OCI-LY3 (cell line): ENCODE measurements around the gene RBM23.

Source experiments
- H2AFZ ChIP-seq: fragments of 200-600, 300-600 bp; shearing (Covaris generic); 2 replicates; pipeline ENCODE4 v1.6.0; 2014; ENCODE audit warnings: antibody characterized with exemption, low read depth, low read length
- H3K27ac ChIP-seq: fragments of 200-600, 300-600 bp; sonication (generic); 2 replicates; pipeline ENCODE4 v1.5.1; 2014; ENCODE audit warnings: mild to moderate bottlenecking, low read length, moderate library complexity, mixed read lengths
- H3K27me3 ChIP-seq: fragments of 200-600, 300-600 bp; sonication (generic); 2 replicates; pipeline ENCODE4 v1.6.1; 2014; ENCODE audit warnings: low read depth, low read length, mixed read lengths
- H3K36me3 ChIP-seq: fragments of 200-600, 300-600 bp; sonication (generic); replicated peaks from 2 replicates; pipeline ENCODE3; 2014; ENCODE audit warnings: low read depth, low read length, mixed read lengths
- H3K4me1 ChIP-seq: fragments of 300-600, 200-600 bp; sonication (generic); 2 replicates; pipeline ENCODE4 v1.6.1; 2014; ENCODE audit warnings: low read length, mixed read lengths
- H3K4me2 ChIP-seq: fragments of 200-600, 300-600 bp; sonication (generic); 2 replicates; pipeline ENCODE4 v1.6.1; 2014; ENCODE audit warnings: low read length, mixed read lengths
- H3K4me3 ChIP-seq: fragments of 300-600, 200-600 bp; sonication (generic); 2 replicates; pipeline ENCODE4 v1.5.1; 2014; ENCODE audit warnings: antibody characterized with exemption, mild to moderate bottlenecking, low read length, moderate library complexity
- H3K79me2 ChIP-seq: fragments of 300-600, 200-600 bp; shearing (Covaris generic); 2 replicates; pipeline ENCODE4 v1.6.1; 2014; ENCODE audit warnings: mild to moderate bottlenecking, low read length, mixed read lengths
- H3K9ac ChIP-seq: fragments of 300-600, 200-600 bp; shearing (Covaris generic); 2 replicates; pipeline ENCODE4 v1.6.0; 2014; ENCODE audit warnings: mild to moderate bottlenecking, low read length, moderate library complexity
- H3K9me3 ChIP-seq: fragments of 200-600, 300-600 bp; shearing (Covaris generic); 2 replicates; pipeline ENCODE4 v1.6.1; 2014; ENCODE audit warnings: low read length, mixed read lengths; ENCODE audit not compliant: insufficient read depth
- H4K20me1 ChIP-seq: fragments of 200-600, 300-600 bp; sonication (generic); 2 replicates; pipeline ENCODE4 v1.6.1; 2016; ENCODE audit warnings: low read length, mixed read lengths; ENCODE audit not compliant: insufficient read depth
- CTCF ChIP-seq: fragments of 200-600, 300-600 bp; sonication (generic); IDR thresholded peaks from 2 replicates; pipeline ENCODE4 v1.5.1; 2014; ENCODE audit warnings: antibody characterized with exemption, low read length, low read depth
- EZH2phosphoT487 ChIP-seq: fragments of 200-600 bp; shearing (Covaris generic); IDR thresholded peaks from 2 replicates; pipeline ENCODE4 v1.6.1; 2018; ENCODE audit warnings: antibody characterized with exemption, mixed run types, low read depth

RBM23 gene

GRCh38 chr14:22850944-22851764, 67.8 kb downstream of the RBM23 start:
- Histone ChIP-seq H3K4me2 (no peak overlapping the region), H3K9me3 (no peaks in the 10 kb centered on the region), H3K4me3 (no peak overlapping the region), H3K4me1 (peaks cover 4% of the 10 kb centered on the region), H3K9ac (no peak overlapping the region), H3K27ac (no peak overlapping the region), H2AFZ (no peak overlapping the region), H3K27me3 (no peaks in the 10 kb centered on the region), H4K20me1 (no peaks in the 10 kb centered on the region), H3K36me3 (no peaks in the 10 kb centered on the region), H3K79me2 (no peaks in the 10 kb centered on the region)
- TF ChIP-seq EZH2phosphoT487 (no peak), CTCF (no peak)

DNA sequence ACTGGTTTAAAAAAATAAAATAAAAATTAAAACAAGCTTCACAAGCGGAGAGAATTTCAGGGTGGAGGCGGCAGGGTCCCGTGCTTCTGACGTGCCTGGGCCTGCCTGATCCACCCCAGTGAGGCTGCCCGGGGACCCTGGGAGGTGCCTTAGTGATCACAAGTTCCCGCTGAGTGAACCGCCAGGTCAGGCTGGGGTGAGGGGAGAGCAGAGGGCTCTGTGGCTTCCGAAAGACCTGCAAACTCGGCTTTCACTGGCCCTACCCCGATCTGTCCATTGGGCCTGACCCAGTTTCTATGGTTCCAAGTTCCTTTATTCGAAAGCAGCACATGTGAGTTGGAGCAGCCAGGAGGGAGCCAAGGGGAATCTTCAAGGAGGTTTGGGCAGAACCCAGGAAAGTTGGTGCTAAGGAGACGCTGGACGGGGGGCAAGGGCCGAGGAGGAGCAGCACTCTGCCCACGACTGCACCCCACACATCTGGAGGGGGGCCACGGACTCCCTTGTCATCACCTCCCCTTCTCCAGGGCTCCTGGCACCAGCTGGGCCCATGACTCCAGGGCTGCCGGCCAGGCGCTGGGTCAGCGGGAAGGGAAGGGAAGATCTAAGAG, 69.6 kb downstream of the RBM23 start:
- H3K27me3 ChIP-seq = no peaks in the 10 kb centered on the region
- H3K4me2 ChIP-seq = no peak overlapping the region
- H3K9ac ChIP-seq = no peak overlapping the region
- no peak overlapping the region for H3K4me3 ChIP-seq
- no peaks in the 10 kb centered on the region for H4K20me1 ChIP-seq
- no peak overlapping the region for H2AFZ ChIP-seq
- H3K36me3 ChIP-seq = no peaks in the 10 kb centered on the region
- no peak for TF ChIP-seq CTCF
- no peak for TF ChIP-seq EZH2phosphoT487
- H3K27ac ChIP-seq = no peak overlapping the region
- H3K79me2 ChIP-seq = no peaks in the 10 kb centered on the region
- peaks cover 4% of the 10 kb centered on the region for H3K4me1 ChIP-seq
- no peaks in the 10 kb centered on the region for H3K9me3 ChIP-seq

DNA sequence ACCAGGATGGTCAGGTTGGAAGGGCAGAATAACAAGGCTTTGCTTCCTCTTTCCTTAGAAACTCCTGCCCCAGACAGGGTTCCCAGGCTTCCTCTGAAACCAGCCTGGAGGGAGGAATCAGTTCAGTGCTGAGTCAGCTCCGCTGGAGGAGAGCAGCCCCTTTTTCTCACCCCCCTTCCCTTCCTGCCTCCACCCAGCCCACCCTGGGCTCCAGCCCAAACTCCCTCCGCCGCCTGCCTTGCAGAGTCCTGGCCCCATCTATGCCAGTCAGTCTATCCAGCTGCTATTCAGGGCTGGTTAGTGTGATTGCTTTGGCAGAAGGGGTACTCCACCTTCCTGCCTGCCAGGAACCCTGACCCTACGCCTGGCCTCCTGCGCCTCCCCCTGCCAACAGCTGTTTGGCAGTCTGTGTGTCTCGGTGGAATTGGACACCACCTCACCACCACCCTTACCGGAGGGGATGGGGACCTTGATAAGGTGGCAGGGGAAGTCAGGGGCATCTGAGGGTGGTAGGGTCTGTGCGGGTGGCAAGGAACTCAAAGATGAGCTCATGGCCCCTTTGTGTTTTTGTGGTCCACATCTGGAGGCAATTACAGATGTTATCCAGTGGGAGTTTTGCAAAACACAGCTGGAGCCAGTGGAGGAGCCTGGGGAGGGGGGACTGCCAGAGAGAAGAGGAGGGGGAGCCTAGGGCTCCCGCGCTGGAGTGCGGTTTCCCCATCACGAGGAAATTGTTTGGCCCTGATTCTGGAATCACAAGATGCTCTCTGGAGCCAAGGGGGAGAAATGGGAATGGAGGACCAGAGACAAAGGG, 70.4 kb downstream of the RBM23 start:
- no peaks in the 10 kb centered on the region for H3K36me3 ChIP-seq
- no peaks in the 10 kb centered on the region for H3K27me3 ChIP-seq
- no peaks in the 10 kb centered on the region for H3K9me3 ChIP-seq
- H3K4me2 ChIP-seq = no peak overlapping the region
- H3K4me3 ChIP-seq = no peak overlapping the region
- H3K4me1 ChIP-seq = peaks cover 4% of the 10 kb centered on the region
- TF ChIP-seq CTCF = no peak
- no peak for TF ChIP-seq EZH2phosphoT487
- no peak overlapping the region for H3K27ac ChIP-seq
- H3K79me2 ChIP-seq = no peaks in the 10 kb centered on the region
- no peak overlapping the region for H2AFZ ChIP-seq
- no peak overlapping the region for H3K9ac ChIP-seq
- no peaks in the 10 kb centered on the region for H4K20me1 ChIP-seq
